ENCODE data around the gene DCANP1. TPM values are rescaled to one million over a fixed set of nuclear protein-coding genes. Genes with fewer than 3 reads are reported as not detected.

Gene DCANP1
- not detected in 2 replicates for total RNA-seq (2011; cell fraction: chromatin; rRNA removed; ENCODE audit: low replicate concordance)
- total RNA-seq (2011; cell fraction: nucleolus; rRNA removed): not detected in 2 replicates
- total RNA-seq (2011; cell fraction: nucleoplasm; rRNA removed): not detected in 2 replicates
- total RNA-seq (2014; rRNA removed) (not detected in 2 replicates), total RNA-seq (2014; rRNA removed; fragmentation: Illumina TruSeq; extraction: Trizol) (not detected in 2 replicates), total RNA-seq (2015; rRNA removed; fragmentation: Illumina TruSeq; extraction: Trizol) (not detected in 2 replicates), total RNA-seq (2021) (not detected in 2 replicates), polyA plus RNA-seq (2011; rRNA removed) (not detected in 2 replicates), polyA plus RNA-seq (2014; fragmentation: Illumina TruSeq; extraction: Trizol) (not detected in 2 replicates), polyA plus RNA-seq (2014; fragmentation: Nextera tagmentation; extraction: Ambion mirVana) (not detected), polyA plus RNA-seq (2014; rRNA removed) (not detected in 2 replicates), polyA minus RNA-seq (2011; rRNA and poly(A)+ RNA removed) (not detected in 2 replicates), Bru-seq, nascent RNA (not detected), BruChase-seq, experiment 1, labeled RNA remaining after a 2-hour chase (not detected), BruChase-seq, experiment 2, labeled RNA remaining after a 6-hour chase (not detected)
- polyA plus RNA-seq (2011; cell fraction: cytosol; rRNA removed): not detected in 2 replicates
- not detected in 2 replicates for polyA plus RNA-seq (2011; cell fraction: nucleus; rRNA removed)
- not detected in 2 replicates for polyA plus RNA-seq (2012)
- not detected in 2 replicates for polyA minus RNA-seq (2011; cell fraction: cytosol; rRNA and poly(A)+ RNA removed)
- polyA minus RNA-seq (2011; cell fraction: nucleus; rRNA and poly(A)+ RNA removed): not detected in 2 replicates
- long read RNA-seq, experiment 1: 0 reads
- long read RNA-seq, experiment 2: 0 reads
- long read RNA-seq, experiment 3: 0 reads

- H3K27me3 ChIP-seq (ENCODE audit: control insufficient read depth in 2 of 2, insufficient read depth in 2 of 2, low read length in 2 of 2): no peaks in the 10 kb centered on the region; a peak in 2 of 5 replicates
- in situ Hi-C loops (cut with MboI) (no loop called here), intact Hi-C loops (cut with micrococcal nuclease) (no loop called here)
- H3K4me3 ChIP-seq: no peak within 1 kb of the TSS
- H3K79me2 ChIP-seq (ENCODE audit: control insufficient read depth, insufficient read depth, low read length): no peaks in the 10 kb centered on the region
- TF ChIP-seq CBFA2T3 (IDR thresholded peaks at IDR 0.05) (peak; percentile 25; the same call in 1 of the 2 replicates), SAP30 (IDR thresholded peaks at IDR 0.05; ENCODE audit: borderline replicate concordance, insufficient read depth, low read depth, low read length, poor library complexity, severe bottlenecking) (no peak)
- BruUV-seq (replicated peaks): no TSS peak
- no peak for DNase-seq (ENCODE audit: extremely low read depth in 1 of 4, low spot score in 3 of 4)
- no peaks in the 10 kb centered on the region for H3K36me3 ChIP-seq (ENCODE audit: control insufficient read depth, insufficient read depth, low read length)
- no peak within 1 kb of the TSS for H3K27ac ChIP-seq (ENCODE audit: extremely low read depth, low read depth, low read length)
- POLR2A ChIA-PET: interaction anchor here (0.6 to 1.6 kb wide), 2 partner anchors 52 to 102 kb away, joined by 3 read pairs; no protein-coding TSS in a partner anchor
- H3K4me1 ChIP-seq (replicated peaks in 1 of 2; ENCODE audit: control insufficient read depth in 2 of 2, insufficient read depth in 2 of 2, low read length in 2 of 2): peaks cover 0 to 12% of the 10 kb centered on the region in 2 experiments; a peak in 2 of 5 replicates
- H4K20me1 ChIP-seq (replicated peaks; ENCODE audit: control insufficient read depth, insufficient read depth, low read length): no peaks in the 10 kb centered on the region; the same call in 1 of the 2 replicates
- H3K9ac ChIP-seq (ENCODE audit: insufficient read depth in 1 of 2, low read depth in 2 of 2, low read length in 2 of 2): no peak within 1 kb of the TSS; a peak in 1 of 4 replicates
- CTCF ChIA-PET (ENCODE audit: low intra/inter-chr PET ratio): no interaction called here
- WGBS (ENCODE audit: insufficient coverage, low coverage, missing lambda C conversion rate): 9% methylated on average over 5 of the region's 5 CpGs
- H3K9me3 ChIP-seq (replicated peaks; ENCODE audit: control insufficient read depth, insufficient read depth, low read depth, low read length): no peaks in the 10 kb centered on the region
- H3K9me1 ChIP-seq (ENCODE audit: control insufficient read depth, insufficient read depth, low read length): no peaks in the 10 kb centered on the region
- FAIRE-seq: peak; percentile 23
- no peak for ATAC-seq
- H2AFZ ChIP-seq (ENCODE audit: low read depth, low read length): no peak within 1 kb of the TSS; the same call in 1 of the 2 replicates
- no peak within 1 kb of the TSS for H3K4me2 ChIP-seq (ENCODE audit: insufficient read depth, low read length)
Measured at GRCh38 chr5:135447298-135447929, at the start of gene DCANP1. Gene DCANP1 (minus strand): TSS chr5:135447348. CDS start chr5:135447108, 240 bp downstream.
